Heart right ventricle (tissue), 16 donors: ENCODE results near the gene CPED1. TPM values are rescaled to one million over a fixed set of nuclear protein-coding genes. Genes with fewer than 3 reads are reported as not detected.

Experiments
- ATAC-seq, 8 donors: fragments of 200-7000 bp; cut with Tn5 transposase; one replicate each; pipeline ENCODE4 v1.9.1; 2020; ENCODE audit warnings: mild to moderate bottlenecking in 8 of 8, moderate library complexity in 8 of 8, moderate number of reproducible peaks in 1 of 8
- DNase-seq, 2 donors: peaks; one replicate each; pipeline ENCODE4 v3.0.0-alpha.2; 2020
- H3K27ac ChIP-seq, 10 donors: fragments of 200-600 bp; sonication (generic) in 2 of 10; one replicate each; pipeline versions ENCODE4 v1.5.0 to v1.8.0; 2020 to 2022; ENCODE audit warnings: mild to moderate bottlenecking in 3 of 10
- H3K27me3 ChIP-seq, 7 donors: fragments of 200-600 bp; one replicate each; pipeline ENCODE4 v1.8.0; 2021 to 2022; ENCODE audit warnings: mild to moderate bottlenecking in 2 of 7
- H3K36me3 ChIP-seq, 9 donors: fragments of 200-600 bp; sonication (generic) in 1 of 9; one replicate each; pipeline versions ENCODE4 v1.5.0 to v1.8.0; 2020 to 2022; ENCODE audit warnings: mild to moderate bottlenecking in 2 of 9
- H3K4me1 ChIP-seq, 9 donors: fragments of 200-600 bp; sonication (generic) in 1 of 9; one replicate each; pipeline versions ENCODE4 v1.5.0 to v1.8.0; 2020 to 2022; ENCODE audit warnings: mild to moderate bottlenecking in 4 of 9
- H3K4me3 ChIP-seq, 10 donors: fragments of 200-600 bp; sonication (generic) in 2 of 10; one replicate each; pipeline versions ENCODE4 v1.5.0 to v1.8.0; 2020 to 2022; ENCODE audit warnings: mild to moderate bottlenecking in 7 of 10, moderate library complexity in 2 of 10
- H3K9me3 ChIP-seq, 11 donors: fragments of 200-600 bp in 10 of 11; sonication (generic) in 2 of 11; one replicate each; pipeline versions ENCODE4 v1.5.0 to v1.8.0; 2013 to 2022; ENCODE audit warnings: mild to moderate bottlenecking in 2 of 11, control low read depth in 1 of 11, moderate library complexity in 1 of 11
- CTCF ChIP-seq, 9 donors: fragments of 200-600 bp; sonication (generic) in 2 of 9; IDR thresholded peaks; one replicate each; pipeline versions ENCODE4 v1.5.0 to v1.8.0; 2021 to 2022; ENCODE audit warnings: antibody characterized with exemption in 9 of 9, mild to moderate bottlenecking in 5 of 9, moderate library complexity in 1 of 9
- WGBS, 2 donors: extraction: QIAGEN DNeasy Blood & Tissue Kit; methylation state at CpG; one replicate each; pipeline ENCODE4 v1.1.7; 2013; ENCODE audit warnings: inconsistent platforms in 1 of 2; 5-methylcytosine and 5-hydroxymethylcytosine counted together
- intact Hi-C, 10 donors: fragments of 100-400 bp; cut with DNase I; formaldehyde crosslinking; loops; one replicate each; pipeline versions ENCODE4 v1.11.1 to v1.14.2; 2022
- polyA plus RNA-seq, 2 donors: library from polyadenylated mRNA; stranded (reverse); fragments of 200-250 nt; gene quantifications; one replicate each; pipeline ENCODE4 v1.2.3, GENCODE V29; 2013
- total RNA-seq, 10 donors: library from RNA; stranded (reverse); fragmentation: NEBNext Ultra II Directional in 3 of 10; extraction: Animal tissue kit (Norgen Biotek cat#: 25700) in 3 of 10; gene quantifications; one replicate each; pipeline versions ENCODE4 v1.2.1 to v1.2.4, GENCODE V29; 2021 to 2023
- donor health status: Arrhythmogenic right ventricular cardiomyopathy.
- donor health status: ischemic (EF 13 %, LVEDD 7.1; RV severe dilation, severe dysfunction).
- donor health status: healthy with polysubstance abuse.
- donor health status: DM: no; HTN: yes; CAD: no.
- donor health status: DM: no; HTN: no; CAD: no.
- donor health status: ischemic (EF 25% LVEDD 6.9; RV normal size, moderate dysfunction).
- donor health status: ischemic (EF 25% LVEDD 5.7; RV mildly dilated, moderate dysfunction).
- donor health status: healthy.
- donor health status: DM: yes; HTN: yes; CAD: no.
- donor health status: Ischemic cardiomyopathy.
- donor health status: ischemic (EF 35%, LVEDD 5.7; RV mildly dilated, moderate dysfunction).
- donor health status: nonischemic (EF 11% LVEDD 7.7; RV severe dilation, severe dysfunction).
- donor health status: DM: yes; HTN: yes; CAD: no.
- donor health status: PGD.
- donor health status: ischemic (EF 29% LVEDD 5.4; RV normal size, mild dysfunction).
- donor health status: nonischemic (EF 23%, LVEDD 6.1; RV moderate dilation, normal function).

CPED1 gene
- total and polyA plus RNA-seq, 12 donors: 3.9 to 56.5 (median 31.2) TPM

GRCh38 chr7:121026159-121026558, 37.6 kb downstream of the CPED1 start:
- Histone ChIP-seq H3K36me3 (no peaks in the 10 kb centered on the region), H3K27me3 (no peaks in the 10 kb centered on the region), H3K27ac (peak overlapping the region in 4 of 10 donors; percentile 15 to 23 (median 18)), H3K9me3 (no peaks in the 10 kb centered on the region), H3K4me1 (peaks cover 7 to 78% (median 44%) of the 10 kb centered on the region in 9 donors), H3K4me3 (no peak overlapping the region)
- ATAC-seq (peak in 1 of 8 donors; percentile 24), DNase-seq (no peak)
- WGBS, 2 donors: 96 to 100% methylated on average over 1 of the region's 1 CpG
- no peak for TF ChIP-seq CTCF (IDR thresholded peaks at IDR 0.05)
- intact Hi-C loops: no loop called here

GRCh38 chr7:121026577-121027111, 38.1 kb downstream of the CPED1 start:
- H3K27ac ChIP-seq: peak overlapping the region in 3 of 10 donors; percentile 66 to 80 (median 77)
- H3K36me3 ChIP-seq: no peaks in the 10 kb centered on the region
- DNase-seq (no peak), ATAC-seq (no peak)
- H3K4me3 ChIP-seq: no peak overlapping the region
- H3K9me3 ChIP-seq: no peaks in the 10 kb centered on the region
- WGBS, 2 donors: 96 to 98% methylated on average over 3 of the region's 3 CpGs
- intact Hi-C loops: no loop called here
- H3K4me1 ChIP-seq: peaks cover 7 to 75% (median 44%) of the 10 kb centered on the region in 9 donors
- no peak for TF ChIP-seq CTCF (IDR thresholded peaks at IDR 0.05)
- no peaks in the 10 kb centered on the region for H3K27me3 ChIP-seq

GRCh38 chr7:121027761-121028669, 39.5 kb downstream of the CPED1 start:
- whole genome bisulfite sequencing, 2 donors: 43 to 51% methylated on average over 10 of the region's 10 CpGs
- Histone ChIP-seq H3K9me3 (no peaks in the 10 kb centered on the region), H3K36me3 (no peaks in the 10 kb centered on the region), H3K4me3 (no peak overlapping the region), H3K27me3 (no peaks in the 10 kb centered on the region), H3K4me1 (peaks cover 7 to 68% (median 50%) of the 10 kb centered on the region in 9 donors), H3K27ac (peak overlapping the region in 9 of 10 donors; percentile 7 to 81 (median 69))
- intact Hi-C loops: no loop called here
- ATAC-seq (peak in 7 of 8 donors; percentile 17 to 71 (median 48)), DNase-seq (no peak)
- TF ChIP-seq CTCF (IDR thresholded peaks at IDR 0.05): no peak

- 48 to 69% methylated on average over 1 of the region's 1 CpG for WGBS, 2 donors
- Histone ChIP-seq H3K36me3 (no peaks in the 10 kb centered on the region), H3K27ac (peak overlapping the region in 6 of 10 donors; percentile 2 to 80 (median 68)), H3K4me3 (no peak overlapping the region), H3K27me3 (no peaks in the 10 kb centered on the region), H3K4me1 (peaks cover 0 to 60% (median 42%) of the 10 kb centered on the region in 9 donors), H3K9me3 (no peaks in the 10 kb centered on the region)
- intact Hi-C loops: no loop called here
- ATAC-seq: no peak
- DNase-seq: no peak
- TF ChIP-seq CTCF (IDR thresholded peaks at IDR 0.05): no peak
These were observed 40.8 kb downstream of the CPED1 start for GRCh38 chr7:121029302-121029701.
